ENCODE results near the gene NSF. TPM values are rescaled to one million over a fixed set of nuclear protein-coding genes. Genes with fewer than 3 reads are reported as not detected.
"Not testable (repeated sequence)": the region's sequence is repeated elsewhere in the genome, so short reads cannot be mapped to it uniquely, and the experiment has no call there.

NSF gene
- total RNA-seq (2014; rRNA removed; shearing (Covaris generic)): 44.1 and 49.7 TPM in 2 replicates

DNA sequence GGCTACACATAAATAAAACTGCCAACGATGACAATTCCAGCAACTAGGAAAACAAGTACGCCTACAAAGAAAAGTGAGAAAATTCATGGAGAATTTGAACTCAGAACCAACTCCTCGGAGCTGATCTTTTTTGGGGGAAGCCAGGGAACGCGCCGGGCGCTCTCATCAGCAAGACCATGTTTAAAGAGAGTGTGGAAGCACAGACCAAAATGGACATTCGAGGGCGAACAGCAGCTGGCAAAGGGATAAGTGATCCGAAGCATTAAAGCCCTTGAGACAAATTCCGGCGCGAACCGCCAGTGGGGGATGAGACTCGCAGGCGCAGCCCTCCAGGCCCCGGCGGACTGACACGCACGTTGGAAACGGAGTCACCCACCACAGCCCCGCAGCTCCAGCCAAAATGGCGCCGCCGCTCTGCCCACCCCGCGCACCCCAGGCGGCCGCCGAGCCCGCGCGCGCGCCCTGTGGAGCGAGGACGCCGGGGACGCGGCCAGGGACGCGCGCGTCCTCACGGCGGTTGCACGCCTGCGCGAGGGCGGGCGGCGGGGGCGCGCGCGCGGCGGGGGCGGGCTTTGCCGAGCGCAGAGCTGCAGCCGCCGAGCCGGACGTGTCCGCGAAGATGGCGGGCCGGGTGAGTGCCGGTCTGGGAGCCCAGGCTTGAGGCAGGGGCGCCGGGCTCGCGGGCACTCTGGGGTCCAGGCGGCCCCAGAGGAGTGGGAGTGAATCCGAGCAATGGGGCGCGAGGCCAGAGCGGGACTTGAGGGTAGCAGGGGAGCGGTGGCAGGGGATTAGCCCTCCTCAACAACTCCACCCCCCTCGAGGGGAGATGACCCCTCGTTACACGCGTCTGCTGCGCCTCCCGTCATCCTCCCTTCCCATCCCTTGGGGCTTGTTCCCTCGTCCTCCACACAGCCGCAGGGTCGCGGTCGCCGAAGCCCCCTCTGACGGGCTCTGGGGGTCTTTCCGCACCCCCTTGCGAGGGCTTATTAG, at the start of gene NSF:
NSF (plus strand) TSS at position 513 of the 990 bp plus-strand sequence; CDS start at position 620, 107 bp downstream.
- not testable (repeated sequence) for DNase-seq (ENCODE audit: low read depth)

DNA sequence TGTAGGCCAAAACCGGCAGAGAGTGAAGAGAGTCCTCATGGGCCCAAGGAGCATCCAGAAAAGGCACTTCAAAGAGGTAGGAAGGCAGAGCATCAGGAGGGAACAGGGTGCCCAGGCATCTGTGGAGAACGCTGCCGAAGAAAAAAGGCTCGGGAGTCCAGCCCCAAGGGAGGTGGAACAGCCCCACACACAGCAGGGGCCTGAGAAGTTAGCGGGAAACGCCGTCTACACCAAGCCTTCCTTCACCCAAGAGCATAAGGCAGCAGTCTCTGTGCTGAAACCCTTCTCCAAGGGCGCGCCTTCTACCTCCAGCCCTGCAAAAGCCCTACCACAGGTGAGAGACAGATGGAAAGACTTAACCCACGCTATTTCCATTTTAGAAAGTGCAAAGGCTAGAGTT, 41.9 kb upstream of the NSF start:
- not testable (repeated sequence) for DNase-seq (ENCODE audit: low read depth)

DNA sequence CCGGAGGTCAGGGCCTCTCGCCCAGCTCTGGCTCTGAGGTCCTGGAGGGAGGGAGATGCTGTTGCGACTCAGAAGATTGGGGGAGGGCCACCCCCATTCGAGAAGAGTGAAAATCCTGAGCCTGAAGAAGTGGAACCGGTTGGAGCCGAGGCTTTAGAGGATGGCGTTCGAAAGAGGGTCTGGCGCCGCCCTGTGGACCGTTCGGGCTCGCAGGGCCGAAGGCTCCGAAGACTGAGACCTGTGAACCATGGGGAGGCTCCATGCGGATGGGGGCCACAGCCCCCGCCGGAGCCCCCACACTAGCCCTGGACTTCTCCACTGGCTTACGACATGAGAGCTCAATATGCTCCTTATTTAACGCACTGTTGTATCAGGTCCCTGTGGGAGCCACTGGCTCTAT, 31.3 kb upstream of the NSF start:
- DNase-seq (ENCODE audit: low read depth): not testable (repeated sequence)

DNA sequence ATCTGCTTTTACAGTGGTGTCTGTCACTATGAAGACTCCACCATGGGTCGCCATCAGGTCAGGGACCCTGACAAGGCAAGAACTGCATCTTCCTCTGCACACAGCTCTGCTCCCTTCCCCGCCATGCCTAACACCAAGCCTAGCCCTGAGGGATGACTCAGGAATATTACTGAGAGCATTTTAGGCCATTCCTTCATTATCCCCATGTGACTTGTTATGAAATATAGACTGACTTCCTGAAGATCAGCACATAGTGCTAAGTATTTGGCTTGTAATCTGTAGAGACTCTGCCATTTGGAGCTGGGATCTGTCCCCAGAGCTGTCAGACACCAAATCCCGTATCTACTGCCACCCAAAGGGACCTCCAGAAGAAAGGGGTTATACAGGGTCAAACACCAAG, 30.4 kb upstream of the NSF start:
- DNase-seq (ENCODE audit: low read depth): not testable (repeated sequence)

DNA sequence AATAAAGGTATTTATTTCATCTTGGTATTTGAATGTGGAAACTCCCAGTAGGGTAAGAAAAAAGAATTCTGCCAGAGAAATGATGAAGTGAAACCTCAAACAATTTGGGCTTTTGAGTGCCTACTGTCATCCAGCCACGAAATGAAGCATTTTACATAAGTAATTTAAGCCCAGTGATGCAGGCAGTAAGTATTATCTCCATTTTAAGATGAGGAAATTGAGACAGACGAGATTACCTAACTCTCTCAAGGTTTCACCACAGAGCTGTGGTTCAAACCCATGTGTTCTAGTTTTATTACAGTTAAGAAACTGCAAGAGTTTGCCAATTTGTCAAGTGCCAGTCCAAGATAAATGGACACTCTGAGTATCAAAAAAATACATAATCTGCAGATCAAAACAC, 24.2 kb upstream of the NSF start:
- DNase-seq (ENCODE audit: low read depth): not testable (repeated sequence)

DNA sequence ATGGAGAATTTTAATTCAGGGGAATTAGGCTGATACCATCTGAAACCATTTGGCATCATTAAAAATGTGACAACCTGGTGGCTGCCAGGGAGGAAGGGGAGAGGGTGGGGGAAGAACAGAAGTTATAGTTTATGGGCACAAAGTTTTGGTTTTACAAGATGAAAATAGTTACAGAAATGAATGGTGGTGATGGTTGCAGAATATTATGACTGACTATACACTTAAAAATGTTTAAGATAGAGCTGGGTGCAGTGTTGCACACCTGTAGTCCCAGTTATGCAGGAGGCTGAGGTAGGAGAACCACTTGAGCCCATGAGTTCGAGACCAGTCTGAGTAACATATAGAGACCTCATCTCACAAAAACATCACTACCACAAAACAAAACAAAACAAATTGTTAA, 23.5 kb upstream of the NSF start:
- not testable (repeated sequence) for DNase-seq (ENCODE audit: low read depth)

DNA sequence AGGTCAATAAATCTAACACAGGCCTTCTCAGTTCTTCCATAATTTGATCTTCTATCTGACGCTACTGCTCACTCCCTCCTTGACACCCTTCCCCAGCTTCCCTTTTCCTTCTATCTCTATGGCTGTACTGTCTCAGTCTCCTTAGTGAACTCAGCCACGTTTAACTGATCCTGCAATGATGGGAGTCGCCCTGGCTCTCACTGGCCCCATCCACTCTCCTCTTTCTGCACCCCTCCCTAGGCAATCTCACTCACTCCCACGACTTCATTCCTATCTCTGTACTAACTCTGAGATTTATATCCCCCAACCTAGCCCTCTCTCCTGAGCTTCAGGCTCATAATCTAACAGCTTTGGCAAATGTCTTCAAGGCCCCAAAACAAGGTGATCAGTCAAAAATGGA, 18.7 kb upstream of the NSF start:
- DNase-seq (ENCODE audit: low read depth): not testable (repeated sequence)

DNA sequence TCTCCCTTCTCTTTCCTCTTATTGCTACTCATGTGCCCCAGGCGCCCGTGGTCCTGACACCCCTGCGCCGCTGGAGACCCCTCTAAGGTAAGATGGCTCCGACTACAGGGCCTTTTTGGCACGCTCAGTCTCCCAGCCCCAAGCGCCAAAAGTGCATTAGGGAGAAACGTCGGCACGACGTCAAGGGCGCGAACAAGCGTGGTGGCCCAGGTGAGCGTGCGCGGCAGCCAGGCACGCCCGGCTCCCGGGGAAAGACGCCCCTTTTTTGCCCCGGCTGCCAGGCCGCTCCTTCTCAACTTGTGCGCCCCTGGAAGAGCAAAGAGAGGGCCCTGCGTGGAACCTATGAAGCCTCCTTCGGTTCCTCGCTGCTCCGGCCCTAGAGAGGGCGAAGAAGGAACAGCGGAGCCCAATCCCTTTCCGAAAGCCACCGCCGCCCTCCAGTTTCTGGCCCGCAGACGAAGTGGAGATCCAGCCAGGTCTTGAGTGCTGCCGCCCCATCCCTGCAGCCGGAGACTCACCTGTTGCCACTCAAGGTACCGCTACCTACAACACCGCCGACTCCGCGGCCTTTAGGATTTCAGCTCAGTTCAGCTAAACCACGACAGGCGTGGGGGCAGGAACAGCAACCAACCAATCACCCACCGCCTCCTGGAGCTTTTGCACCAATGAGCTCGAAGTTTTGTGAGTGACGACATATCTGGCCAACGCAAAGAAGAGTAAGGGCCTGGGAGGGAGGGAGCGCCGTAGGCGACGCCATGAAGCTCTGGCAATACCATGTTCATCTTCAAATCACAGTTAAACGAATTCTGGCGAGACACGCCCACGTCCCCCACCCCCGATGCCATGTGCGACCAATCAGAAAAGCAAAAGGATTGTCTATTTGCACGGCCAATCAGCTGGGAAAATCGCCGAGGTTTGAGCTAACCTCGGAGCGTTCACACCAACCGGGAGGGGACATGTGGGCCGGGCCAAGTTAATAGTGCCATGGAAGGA, 11.1 kb upstream of the NSF start, which contains the start of gene ARL17A:
ARL17A (minus strand) TSS at position 609 of the 993 bp plus-strand sequence. CDS start 3,369 bp downstream, outside the sequence.
- not testable (repeated sequence) for DNase-seq (ENCODE audit: low read depth)

DNA sequence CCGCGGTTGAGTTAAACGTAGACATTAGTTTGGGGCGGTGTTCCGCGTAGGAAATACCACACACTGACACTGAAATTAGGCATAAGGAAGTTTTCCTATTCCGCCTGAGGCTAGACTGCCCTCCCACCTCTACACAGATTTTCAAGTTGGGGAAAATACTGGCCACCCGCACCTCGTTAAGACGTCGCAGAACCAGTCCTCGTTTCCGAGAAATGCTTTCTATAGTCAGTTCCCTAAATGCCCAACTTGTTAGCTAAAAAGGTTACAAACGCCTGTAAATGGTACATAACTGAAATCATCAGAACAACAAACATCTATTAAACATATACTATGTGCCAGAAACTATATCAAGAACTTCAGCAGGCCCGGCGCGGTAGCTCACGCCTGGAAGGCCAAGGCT, 10.4 kb upstream of the NSF start:
- DNase-seq (ENCODE audit: low read depth): not testable (repeated sequence)

DNA sequence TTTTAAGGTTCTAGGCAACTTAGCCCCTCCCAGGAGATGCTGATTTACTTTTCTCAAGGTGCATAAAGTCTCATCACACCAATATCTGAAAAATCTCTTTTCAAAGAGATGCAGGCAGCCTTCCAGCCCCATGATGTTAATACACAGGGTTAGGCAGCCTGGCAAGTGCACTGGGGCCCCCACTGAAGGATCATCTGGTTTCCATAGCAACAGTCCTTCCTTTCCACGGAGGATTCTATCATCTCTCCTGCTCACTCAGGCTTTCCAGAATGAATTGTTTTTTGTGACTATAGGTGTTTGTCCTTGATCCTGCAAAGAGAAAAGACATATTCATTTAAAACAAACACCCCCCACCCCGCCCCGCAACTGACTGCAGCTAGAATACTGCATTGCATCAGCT, 5.0 kb upstream of the NSF start:
- DNase-seq (ENCODE audit: low read depth): not testable (repeated sequence)

DNA sequence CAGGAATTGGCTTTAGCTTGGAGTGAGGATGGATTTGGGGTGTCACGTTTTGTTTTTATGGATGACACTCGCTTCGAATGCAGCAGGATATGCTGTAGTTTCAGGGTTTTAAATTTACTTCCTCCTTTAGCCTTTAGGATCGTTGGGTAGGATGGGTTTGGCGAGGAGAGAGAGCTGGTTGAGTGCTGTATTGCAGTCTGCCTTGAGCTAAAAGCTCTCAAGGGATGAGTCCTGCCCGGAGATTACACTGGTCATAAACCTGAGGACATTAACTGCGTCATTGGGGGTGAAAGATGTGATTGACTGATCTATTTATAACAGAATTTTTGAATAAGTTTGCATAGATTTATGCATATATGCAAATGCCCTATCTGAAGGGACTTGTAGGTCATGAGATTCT, 863 bp downstream of the NSF start:
- not testable (repeated sequence) for DNase-seq (ENCODE audit: low read depth)

DNA sequence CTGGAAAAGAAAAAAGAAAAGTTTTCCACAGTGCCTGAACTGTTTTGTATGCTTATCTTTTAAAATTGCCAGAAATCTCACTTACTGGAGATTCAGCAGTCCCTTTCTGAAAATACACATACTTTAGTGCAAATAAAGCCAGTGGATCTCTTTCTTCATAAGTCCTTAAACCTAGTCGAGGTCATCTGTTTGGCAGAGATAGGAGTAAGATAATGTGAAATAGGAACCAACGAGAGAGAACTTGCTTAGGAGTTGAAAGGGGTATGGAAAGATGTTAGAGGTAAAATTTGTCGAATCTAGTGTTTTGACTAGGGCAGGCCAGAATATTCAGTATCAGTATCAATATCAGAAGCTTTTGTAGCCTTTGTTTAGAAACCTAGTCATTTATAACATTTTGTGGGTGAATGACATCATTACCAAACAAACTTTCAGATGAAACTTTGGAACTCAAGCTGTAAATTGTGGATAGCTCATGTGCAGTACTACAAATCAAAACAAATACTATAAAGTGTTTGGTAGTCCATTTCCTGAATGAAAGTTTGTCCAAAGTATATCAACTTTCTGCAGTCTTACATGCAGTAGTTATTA, 8.0 kb downstream of the NSF start:
- not testable (repeated sequence) for DNase-seq (ENCODE audit: low read depth)

DNA sequence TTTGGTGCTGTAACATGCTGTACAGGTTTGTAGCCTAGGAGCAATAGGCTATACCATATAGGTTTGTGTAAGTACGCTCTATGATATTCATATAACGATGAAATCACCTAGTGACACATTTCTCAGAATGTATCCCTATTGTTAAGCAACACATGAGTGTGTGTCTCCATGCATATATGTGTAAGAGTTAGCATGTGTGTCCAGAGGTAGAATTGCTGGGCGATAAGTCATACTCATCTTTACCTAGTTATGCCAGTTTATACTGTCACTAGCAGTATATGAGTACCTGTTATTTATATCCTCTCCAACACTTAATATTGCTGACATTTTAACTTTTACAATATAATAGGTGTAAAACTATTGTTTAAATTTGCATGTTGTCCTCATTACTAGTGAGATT, 10.3 kb downstream of the NSF start:
- DNase-seq (ENCODE audit: low read depth): not testable (repeated sequence)

DNA sequence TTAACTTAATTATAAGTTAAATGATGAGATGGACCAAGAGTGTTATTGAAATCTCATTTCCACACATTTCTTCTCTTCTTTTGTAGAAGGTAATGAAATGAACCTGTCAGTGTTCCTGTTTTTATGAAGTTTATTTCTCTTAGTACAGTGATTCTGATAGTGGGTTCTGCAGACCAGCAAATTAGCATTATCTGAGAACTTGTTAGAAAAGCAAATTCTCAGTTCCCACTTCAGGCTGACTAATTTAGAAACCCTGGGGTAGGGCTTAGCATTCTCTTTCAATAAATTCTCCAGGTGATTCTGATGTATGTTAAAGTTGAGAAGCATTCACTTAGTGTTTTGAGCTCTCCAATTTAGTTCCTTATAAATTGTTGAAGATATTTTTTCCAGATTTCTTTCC, 12.7 kb downstream of the NSF start:
- not testable (repeated sequence) for DNase-seq (ENCODE audit: low read depth)

DNA sequence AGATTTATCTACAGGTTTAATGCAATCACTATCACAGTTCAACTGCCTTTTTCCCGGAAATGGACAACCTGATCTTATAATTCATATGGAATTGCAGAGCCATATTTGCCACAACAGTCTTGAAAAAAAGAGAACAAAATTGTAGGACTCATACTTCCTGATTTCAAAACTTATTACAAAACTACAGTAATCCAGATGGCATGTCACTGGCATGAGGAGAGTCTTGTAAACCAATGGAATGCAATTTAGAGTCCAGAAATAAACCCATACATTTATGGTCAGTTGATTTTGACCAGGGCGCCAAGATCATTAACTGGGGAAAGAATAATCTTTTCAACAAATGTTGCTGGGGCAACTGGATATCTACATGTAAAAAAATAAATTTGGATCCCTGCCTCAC, 20.8 kb downstream of the NSF start:
- not testable (repeated sequence) for DNase-seq (ENCODE audit: low read depth)

DNA sequence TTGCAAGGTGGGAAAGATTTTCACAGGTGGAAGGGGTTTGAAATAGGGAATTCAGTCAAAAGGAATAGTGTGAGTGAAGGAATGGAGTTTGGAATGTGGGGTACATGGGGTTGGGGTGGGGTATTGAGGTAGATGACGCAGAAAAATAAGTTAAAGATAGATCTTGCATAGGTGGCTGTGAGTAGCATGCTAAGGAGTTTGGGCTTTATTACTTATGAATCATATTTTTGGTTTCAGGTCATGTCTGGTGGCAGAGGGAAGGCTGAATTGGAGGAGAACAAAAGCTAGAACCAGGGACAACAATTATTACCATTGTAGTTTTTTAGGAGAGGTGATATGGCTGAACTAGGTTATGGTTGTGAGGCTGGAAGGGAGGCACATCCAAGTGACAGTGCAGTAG, 23.4 kb downstream of the NSF start:
- DNase-seq (ENCODE audit: low read depth): not testable (repeated sequence)

DNA sequence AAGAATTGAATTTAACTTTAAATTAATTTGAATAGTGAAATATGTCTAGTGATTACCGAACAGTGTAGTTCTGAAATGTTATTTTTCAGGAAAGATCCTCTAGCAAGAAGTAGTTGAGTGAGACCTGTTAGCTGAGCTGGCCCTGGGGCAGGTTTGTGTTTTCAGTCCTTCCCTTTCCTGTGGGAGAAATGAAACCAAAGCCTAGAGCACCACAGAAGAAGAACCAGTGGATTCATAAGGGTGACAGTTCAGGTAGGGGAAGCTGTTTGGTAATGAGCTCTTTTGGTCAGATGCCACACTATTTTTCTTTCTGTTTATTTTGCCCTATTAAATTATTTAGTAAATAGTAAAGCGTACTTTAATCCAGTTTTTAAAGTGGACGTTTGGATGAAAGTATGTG, 26.7 kb downstream of the NSF start:
- not testable (repeated sequence) for DNase-seq (ENCODE audit: low read depth)

DNA sequence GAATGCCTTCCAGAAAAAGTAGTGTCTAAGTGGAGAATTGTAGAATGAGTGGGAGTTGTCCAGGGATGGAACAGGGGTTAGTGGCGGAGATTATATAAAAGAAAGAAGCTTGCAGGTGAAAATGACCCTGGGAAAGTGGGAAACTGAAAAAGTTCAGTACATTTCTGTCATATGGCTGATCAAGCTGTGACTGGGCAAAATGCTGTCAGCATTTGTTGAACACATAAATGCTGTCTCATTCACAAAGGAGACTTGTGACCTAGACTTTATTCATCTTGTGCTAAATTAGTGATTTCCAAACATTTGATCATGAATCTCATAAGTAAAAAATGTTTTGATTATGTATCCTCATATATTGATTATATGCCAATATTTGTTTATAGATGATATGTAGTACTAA, 28.5 kb downstream of the NSF start:
- not testable (repeated sequence) for DNase-seq (ENCODE audit: low read depth)

DNA sequence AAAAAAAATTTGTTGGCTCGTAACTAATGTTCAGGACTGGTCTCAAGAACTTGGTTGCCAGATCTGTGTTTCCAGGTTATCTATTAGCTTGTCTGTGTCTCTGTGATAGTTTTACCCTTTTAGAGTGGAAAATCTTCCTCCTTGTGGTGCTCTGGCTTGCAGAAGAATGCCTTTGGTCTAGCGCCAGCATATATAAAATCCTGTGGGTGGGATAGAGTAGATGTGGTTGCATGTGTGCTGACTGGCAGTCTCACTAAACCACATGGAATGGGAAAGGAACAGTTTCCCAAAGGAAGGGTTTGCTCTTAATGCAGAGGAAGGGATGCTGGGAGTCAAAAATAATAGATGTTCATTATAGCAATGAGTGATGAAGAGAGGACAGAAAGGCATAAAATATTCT, 33.3 kb downstream of the NSF start:
- DNase-seq (ENCODE audit: low read depth): not testable (repeated sequence)

DNA sequence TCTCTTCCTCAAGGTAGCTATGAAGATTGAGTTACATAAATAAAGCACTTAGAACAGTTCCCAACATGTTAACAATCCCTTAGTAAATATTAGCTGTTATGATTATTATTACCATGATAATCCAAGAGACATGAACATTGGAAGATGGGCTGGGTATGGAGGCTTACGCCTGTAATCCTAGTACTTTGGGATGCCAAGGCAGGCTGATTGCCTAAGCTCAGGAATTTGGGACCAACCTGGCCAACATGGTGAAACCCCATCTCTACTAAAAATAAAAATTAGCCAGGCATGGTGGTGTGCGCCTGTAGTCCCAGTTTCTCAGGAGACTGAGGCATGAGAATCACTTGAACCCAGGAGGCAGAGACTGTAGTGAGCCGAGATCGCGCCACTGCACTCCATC, 34.3 kb downstream of the NSF start:
- not testable (repeated sequence) for DNase-seq (ENCODE audit: low read depth)

DNA sequence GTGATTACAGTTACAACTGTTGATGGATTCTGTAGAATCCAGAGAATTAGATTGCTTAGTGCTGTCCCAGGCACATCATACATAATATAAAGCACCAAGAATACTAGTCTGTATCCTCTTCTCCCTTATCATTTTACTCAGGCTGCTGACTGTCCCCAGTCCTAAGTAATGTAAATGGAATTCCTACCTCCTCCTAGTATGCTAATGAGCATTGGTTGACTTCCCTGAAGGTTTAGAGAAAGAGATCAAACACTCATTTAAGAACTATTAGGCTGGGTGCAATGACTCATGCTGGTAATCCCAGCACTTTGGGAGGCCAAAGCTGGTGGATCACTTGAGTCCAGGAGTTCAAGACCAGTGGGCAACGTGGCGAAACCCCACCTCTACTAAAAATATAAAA, 37.0 kb downstream of the NSF start:
- not testable (repeated sequence) for DNase-seq (ENCODE audit: low read depth)

Measured in Daoy (cell line).